NCI-H446 (cell line): ENCODE results near the gene HOXB8.

ENCODE experiments used
- DNase-seq, 2 experiments: peaks; one replicate each; lab custom pipeline; 2025; lab: John Stamatoyannopoulos, UW

Gene HOXB8

GRCh38 chr17:48567646-48568354 is 47.3 kb downstream of the HOXB8 start:
- DNase-seq: no peak

GRCh38 chr17:48567209-48567608 is 47.9 kb downstream of the HOXB8 start:
- DNase-seq: no peak

- DNase-seq: no peak
These were observed 48.4 kb downstream of the HOXB8 start for GRCh38 chr17:48566717-48567116.

- no peak for DNase-seq
These were observed 49.0 kb downstream of the HOXB8 start for GRCh38 chr17:48565925-48566710.

- no peak for DNase-seq
These were observed 50.0 kb downstream of the HOXB8 start for GRCh38 chr17:48565022-48565554.

GRCh38 chr17:48564188-48565021 is 50.7 kb downstream of the HOXB8 start:
- DNase-seq: peak in 1 of 2 experiments; percentile 44

- DNase-seq: no peak
These were observed 51.3 kb downstream of the HOXB8 start for GRCh38 chr17:48563867-48564187.

- DNase-seq: no peak
These were observed 51.7 kb downstream of the HOXB8 start for GRCh38 chr17:48563385-48563838.

GRCh38 chr17:48562934-48563333 is 52.2 kb downstream of the HOXB8 start:
- no peak for DNase-seq
